Choroid plexus epithelial cell (primary cell): ENCODE measurements around the gene COL16A1.

Experiments used
- DNase-seq: peaks from one replicate; pipeline ENCODE4 v3.0.0-alpha.2; 2010; ENCODE audit warnings: low read depth
- H3K4me3 ChIP-seq: 2 replicates; pipeline ENCODE4 v1.5.1; 2011; ENCODE audit warnings: low read depth, mild to moderate bottlenecking, control low read depth, low read length, moderate library complexity
- TF ChIP-seq, protein P1 (sequence below): conservative IDR thresholded peaks from 2 replicates; pipeline ENCODE4 v1.5.1; 2011; ENCODE audit warnings: low read depth, mild to moderate bottlenecking, control low read depth, inconsistent platforms, low read length, moderate library complexity

COL16A1 gene

DNA sequence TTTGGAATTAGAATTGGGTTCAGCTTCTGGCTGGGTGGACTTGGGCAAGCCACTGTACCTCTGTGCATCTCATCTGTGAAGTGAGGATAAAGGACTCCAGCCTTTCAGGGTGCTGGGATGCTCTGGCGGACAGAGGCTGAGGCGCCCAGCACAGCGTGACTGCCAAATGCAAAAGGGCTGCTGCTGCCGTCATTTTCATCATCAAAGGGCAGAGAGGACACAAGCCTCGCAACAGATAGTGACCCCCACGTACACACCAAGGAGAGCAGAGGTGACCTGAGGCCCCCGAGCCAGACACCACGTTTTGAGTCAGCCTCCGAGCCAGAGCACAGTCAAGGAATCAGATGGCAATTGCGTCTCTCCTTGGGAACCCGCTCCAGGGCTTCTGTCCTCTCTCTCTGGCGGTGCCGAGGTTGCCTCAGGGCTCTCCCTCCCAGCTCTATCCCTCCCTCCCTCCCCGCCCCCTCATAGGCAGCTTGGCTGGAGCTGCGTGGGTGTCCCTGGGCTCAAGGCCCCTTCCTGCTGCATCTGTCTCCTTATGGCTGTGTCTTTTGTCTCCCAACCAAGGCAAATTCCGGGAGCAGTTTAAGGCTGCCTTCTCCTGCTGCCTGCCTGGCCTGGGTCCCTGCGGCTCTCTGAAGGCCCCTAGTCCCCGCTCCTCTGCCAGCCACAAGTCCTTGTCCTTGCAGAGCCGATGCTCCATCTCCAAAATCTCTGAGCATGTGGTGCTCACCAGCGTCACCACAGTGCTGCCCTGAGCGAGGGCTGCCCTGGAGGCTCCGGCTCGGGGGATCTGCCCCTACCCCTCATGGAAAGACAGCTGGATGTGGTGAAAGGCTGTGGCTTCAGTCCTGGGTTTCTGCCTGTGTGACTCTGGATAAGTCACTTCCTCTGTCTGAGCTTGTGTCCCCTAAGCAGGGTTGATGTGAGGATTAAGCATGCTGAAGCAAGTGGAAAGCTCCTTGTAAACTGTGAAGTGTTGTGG lies 77.3 kb downstream of the COL16A1 start:
- DNase-seq = no peak

DNA sequence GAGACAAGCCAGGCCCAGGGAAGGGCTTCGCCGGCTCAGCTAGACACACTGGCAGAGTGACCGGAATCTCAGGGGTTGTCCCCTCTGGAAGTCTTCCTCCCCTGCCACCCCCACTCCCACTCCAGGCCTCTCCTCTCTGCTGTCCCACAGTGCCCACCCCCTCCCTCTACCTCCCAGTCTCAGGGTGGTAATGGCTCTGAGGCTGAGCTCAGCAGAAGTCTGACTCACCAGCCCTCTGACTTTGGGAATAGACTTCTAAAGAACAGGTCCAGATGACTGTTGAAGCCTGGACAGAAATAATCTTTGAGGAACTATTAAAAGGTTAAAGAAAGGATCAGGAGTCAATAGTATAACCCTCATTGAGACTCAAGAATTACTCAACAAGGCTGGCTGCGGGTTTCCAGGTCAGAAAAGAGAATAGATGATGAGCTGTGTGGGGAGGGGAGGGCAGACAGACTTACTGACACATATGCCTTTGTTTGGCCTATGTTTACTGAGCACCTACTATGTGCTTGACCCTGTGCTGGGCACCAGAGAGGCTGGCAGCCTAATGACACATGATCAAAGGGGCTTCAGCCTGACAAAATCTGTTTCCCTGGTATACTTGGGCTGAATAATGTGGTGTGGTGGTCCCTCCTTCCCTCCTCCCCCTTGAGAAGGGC lies 78.1 kb downstream of the COL16A1 start:
- H3K4me3 ChIP-seq = no peak overlapping the region
- TF ChIP-seq, protein P1, sequence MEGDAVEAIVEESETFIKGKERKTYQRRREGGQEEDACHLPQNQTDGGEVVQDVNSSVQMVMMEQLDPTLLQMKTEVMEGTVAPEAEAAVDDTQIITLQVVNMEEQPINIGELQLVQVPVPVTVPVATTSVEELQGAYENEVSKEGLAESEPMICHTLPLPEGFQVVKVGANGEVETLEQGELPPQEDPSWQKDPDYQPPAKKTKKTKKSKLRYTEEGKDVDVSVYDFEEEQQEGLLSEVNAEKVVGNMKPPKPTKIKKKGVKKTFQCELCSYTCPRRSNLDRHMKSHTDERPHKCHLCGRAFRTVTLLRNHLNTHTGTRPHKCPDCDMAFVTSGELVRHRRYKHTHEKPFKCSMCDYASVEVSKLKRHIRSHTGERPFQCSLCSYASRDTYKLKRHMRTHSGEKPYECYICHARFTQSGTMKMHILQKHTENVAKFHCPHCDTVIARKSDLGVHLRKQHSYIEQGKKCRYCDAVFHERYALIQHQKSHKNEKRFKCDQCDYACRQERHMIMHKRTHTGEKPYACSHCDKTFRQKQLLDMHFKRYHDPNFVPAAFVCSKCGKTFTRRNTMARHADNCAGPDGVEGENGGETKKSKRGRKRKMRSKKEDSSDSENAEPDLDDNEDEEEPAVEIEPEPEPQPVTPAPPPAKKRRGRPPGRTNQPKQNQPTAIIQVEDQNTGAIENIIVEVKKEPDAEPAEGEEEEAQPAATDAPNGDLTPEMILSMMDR = no peak
- DNase-seq = peak; percentile 62

More for the DNA sequence above, 77.3 kb downstream of the COL16A1 start:
- H3K4me3 ChIP-seq = no peak overlapping the region
- TF ChIP-seq, protein P1 = no peak

DNA sequence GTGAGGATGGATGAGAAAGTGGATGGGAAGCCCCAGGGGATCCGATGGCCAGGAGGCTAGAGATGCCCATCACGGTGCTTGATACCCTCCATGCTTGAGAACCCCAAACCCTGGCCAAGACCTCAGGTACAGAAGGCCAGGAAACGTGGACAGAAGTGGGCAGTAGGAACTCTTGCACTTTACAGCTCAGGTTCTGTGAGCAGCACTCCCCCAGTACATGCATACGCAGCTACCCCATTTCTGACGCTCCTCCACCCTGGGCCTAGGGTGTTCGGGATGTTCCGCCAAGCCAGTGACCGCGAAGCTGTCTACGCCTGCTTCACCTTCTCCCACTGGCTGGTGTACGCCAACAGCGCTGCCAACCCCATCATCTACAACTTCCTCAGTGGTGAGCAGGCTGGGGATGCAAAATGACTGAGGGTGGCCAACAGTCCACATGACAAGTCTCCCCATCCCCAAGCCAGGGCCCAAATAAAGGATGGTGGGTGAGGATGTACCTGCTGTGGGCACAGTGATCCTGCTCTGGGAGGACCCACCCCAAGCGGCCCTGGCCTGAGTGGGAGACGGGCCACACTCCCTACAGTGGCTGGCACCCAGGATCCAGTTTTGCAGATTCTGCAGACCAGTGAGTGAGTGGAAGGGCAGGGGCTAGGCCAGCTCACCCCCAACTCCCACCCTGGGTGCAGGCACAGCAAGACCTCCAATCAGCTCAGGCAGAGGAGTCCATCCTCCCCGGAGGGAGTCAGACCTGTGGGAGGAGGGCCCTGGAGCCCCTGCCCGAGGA lies 78.9 kb downstream of the COL16A1 start:
- H3K4me3 ChIP-seq = no peak overlapping the region
- DNase-seq = no peak
- TF ChIP-seq, protein P1 = no peak

DNA sequence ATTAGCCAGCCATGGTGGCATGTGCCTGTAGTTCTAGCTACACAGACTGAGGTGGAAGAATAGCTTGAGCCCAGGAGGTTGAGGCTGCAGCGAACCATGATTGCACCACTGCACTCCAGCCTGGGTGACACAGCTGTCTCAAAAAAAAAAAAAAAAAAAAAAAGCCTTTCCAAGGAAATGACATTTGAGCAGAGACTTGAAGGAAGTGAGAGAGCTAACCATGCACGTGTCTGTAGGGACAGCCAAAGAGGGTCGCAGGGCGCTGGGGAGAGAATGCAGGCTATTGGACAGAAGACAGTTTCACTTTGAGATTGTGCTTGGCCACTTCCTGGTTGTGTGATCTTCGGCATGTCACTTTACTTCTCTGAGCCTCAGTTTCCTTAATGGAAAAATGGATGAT lies 79.5 kb downstream of the COL16A1 start:
- DNase-seq = no peak
- TF ChIP-seq, protein P1 = no peak
- H3K4me3 ChIP-seq = no peak overlapping the region

DNA sequence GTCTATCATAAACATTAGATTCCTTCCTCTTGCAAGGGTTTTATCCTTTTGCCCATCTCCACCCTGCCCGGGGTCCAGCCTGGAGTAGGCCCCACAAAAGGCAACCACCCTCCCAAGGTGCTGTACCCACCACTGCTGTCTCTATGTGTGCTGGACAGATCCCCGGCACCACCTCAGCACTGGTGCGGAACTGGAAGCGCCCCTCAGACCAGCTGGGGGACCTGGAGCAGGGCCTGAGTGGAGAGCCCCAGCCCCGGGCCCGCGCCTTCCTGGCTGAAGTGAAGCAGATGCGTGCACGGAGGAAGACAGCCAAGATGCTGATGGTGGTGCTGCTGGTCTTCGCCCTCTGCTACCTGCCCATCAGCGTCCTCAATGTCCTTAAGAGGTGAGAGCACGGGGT lies 80.5 kb downstream of the COL16A1 start:
- no peak overlapping the region for H3K4me3 ChIP-seq
- DNase-seq = no peak
- TF ChIP-seq, protein P1 = no peak

DNA sequence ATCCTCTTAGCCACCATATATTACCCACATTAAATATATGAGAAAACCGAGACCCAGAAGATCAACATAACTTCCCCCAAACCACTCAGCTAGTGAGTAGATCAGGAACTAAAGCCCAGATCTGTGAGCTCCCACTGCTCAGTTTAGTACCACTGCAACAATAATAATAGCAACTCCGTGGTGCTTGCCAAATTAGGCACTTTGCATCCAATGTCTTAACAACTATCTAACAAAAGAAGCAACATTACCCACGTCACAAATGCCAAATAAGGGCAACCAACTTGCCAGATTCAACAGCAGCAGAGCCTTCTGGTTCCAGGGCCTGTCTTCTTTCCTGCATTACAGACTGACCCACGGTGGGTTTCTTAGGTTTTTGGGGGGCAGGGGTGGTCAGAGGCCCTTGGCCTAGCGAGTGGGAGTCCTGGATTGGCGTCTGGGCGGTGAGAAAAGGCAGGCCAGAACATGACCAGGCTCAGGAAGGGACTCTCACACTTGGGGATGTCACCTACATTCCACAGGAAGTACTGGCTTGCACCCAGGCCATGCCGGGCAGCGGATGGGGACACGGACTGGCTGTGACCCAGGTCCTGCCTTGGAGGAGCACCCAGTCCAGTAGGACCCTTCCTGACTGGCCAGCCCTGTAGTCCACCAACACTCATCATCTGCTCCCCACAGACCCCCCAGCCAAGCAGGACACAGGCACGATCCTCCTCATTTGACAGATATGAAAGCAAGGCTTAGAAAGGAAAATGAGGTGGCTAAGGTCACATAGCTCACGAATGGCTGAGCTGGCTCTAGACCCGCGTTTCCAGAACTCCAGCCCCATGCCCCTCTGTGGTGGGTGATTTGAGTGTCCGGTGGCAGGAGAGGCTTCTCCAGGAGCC lies 81.7 kb downstream of the COL16A1 start:
- H3K4me3 ChIP-seq = no peak overlapping the region
- TF ChIP-seq, protein P1 = no peak
- no peak for DNase-seq
